Glutamatergic neuron (in vitro differentiated cells): ENCODE measurements around the gene TBRG4. TPM values are rescaled to one million over a fixed set of nuclear protein-coding genes. Genes with fewer than 3 reads are reported as not detected.

Experiments used
- DNase-seq: peaks from one replicate; pipeline ENCODE4 v3.0.0; 2022
- H3K27ac Mint-ChIP-seq: one replicate; pipeline ENCODE4 v1.8.0; 2020; ENCODE audit warnings: mild to moderate bottlenecking, mixed read lengths, inconsistent platforms; ENCODE audit not compliant: unreplicated experiment
- H3K27me3 Mint-ChIP-seq: one replicate; pipeline ENCODE4 v1.8.0; 2020; ENCODE audit warnings: mild to moderate bottlenecking, moderate library complexity, mixed read lengths, inconsistent platforms; ENCODE audit not compliant: unreplicated experiment
- H3K36me3 Mint-ChIP-seq: one replicate; pipeline ENCODE4 v1.8.0; 2020; ENCODE audit warnings: mild to moderate bottlenecking, mixed read lengths, inconsistent platforms; ENCODE audit not compliant: unreplicated experiment
- H3K4me1 Mint-ChIP-seq: one replicate; pipeline ENCODE4 v1.8.0; 2020; ENCODE audit warnings: mild to moderate bottlenecking, low read depth, mixed read lengths, inconsistent platforms; ENCODE audit not compliant: unreplicated experiment
- H3K4me3 Mint-ChIP-seq: one replicate; pipeline ENCODE4 v1.8.0; 2020; ENCODE audit warnings: mild to moderate bottlenecking, mixed read lengths, inconsistent platforms; ENCODE audit not compliant: unreplicated experiment
- H3K9me3 Mint-ChIP-seq: one replicate; pipeline ENCODE4 v1.8.0; 2020; ENCODE audit warnings: mild to moderate bottlenecking, moderate library complexity, mixed read lengths, inconsistent platforms; ENCODE audit not compliant: unreplicated experiment
- total RNA-seq: library from RNA; stranded (reverse); fragmentation: NEBNext Ultra II Directional; extraction: Animal tissue kit (Norgen Biotek cat#: 25700); gene quantifications from one replicate; pipeline ENCODE4 v1.2.1, GENCODE V29; 2021; ENCODE audit not compliant: unreplicated experiment
- TF ChIP-seq, protein P1 (sequence below): fragments of 200-600 bp; sonication (generic); IDR thresholded peaks from one replicate; pipeline ENCODE4 v1.5.0; 2021; ENCODE audit not compliant: partially characterized antibody, unreplicated experiment

Gene TBRG4
- total RNA-seq, 1 donor from 2014 or later, result 90.1 TPM

DNA sequence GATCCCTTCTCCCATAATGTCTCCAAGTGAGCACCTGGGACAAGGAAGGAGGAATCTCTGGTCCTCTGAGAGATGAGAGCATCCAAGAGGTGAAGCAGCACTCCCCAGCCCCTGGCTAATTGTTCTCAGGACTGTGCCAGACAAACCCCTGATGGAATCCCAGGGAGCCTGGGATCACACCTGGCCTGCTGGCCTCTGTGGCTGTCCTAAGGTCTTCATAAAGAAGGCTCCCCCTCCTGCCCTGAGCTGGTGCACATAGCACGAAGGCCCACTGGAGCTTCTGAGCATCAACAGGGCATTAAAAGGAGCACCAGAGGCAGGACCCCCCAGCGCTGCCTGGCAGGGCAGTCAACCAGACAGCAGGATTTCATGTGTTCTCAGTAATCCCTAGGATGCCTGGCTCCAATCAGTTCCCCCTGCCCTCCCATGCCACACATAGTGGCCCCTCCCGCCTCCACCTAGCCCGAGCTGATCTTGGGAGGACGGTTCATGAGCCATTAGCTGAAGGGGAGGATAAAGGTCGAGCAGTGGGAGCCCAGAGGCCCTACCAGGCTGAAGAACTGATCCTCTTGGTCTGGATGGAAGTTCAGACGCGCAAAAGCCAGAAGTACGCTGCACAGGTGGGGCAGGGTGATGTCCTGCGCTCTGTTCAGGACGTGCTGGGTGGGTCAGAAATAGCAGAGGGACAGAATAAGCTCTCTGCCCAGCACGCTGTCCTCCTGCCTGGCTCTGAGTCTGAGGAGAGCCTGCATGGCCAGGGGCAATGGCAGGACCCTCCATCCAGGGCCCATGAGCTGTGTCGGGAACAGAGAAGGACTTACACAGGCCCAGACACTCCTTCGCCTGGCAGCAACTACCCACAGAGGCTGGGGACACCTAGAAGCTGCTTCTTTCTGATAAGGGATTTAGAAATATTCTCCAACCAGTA, 8.4 kb downstream of the TBRG4 start:
- TF ChIP-seq, protein P1, sequence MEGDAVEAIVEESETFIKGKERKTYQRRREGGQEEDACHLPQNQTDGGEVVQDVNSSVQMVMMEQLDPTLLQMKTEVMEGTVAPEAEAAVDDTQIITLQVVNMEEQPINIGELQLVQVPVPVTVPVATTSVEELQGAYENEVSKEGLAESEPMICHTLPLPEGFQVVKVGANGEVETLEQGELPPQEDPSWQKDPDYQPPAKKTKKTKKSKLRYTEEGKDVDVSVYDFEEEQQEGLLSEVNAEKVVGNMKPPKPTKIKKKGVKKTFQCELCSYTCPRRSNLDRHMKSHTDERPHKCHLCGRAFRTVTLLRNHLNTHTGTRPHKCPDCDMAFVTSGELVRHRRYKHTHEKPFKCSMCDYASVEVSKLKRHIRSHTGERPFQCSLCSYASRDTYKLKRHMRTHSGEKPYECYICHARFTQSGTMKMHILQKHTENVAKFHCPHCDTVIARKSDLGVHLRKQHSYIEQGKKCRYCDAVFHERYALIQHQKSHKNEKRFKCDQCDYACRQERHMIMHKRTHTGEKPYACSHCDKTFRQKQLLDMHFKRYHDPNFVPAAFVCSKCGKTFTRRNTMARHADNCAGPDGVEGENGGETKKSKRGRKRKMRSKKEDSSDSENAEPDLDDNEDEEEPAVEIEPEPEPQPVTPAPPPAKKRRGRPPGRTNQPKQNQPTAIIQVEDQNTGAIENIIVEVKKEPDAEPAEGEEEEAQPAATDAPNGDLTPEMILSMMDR, result no peak
- Mint-ChIP-seq H3K27ac (peak overlapping the region; percentile 48), H3K27me3 (no peaks in the 10 kb centered on the region), H3K4me1 (no peaks in the 10 kb centered on the region), H3K4me3 (no peak overlapping the region), H3K9me3 (peaks cover 3% of the 10 kb centered on the region), H3K36me3 (no peaks in the 10 kb centered on the region)
- no peak for DNase-seq

DNA sequence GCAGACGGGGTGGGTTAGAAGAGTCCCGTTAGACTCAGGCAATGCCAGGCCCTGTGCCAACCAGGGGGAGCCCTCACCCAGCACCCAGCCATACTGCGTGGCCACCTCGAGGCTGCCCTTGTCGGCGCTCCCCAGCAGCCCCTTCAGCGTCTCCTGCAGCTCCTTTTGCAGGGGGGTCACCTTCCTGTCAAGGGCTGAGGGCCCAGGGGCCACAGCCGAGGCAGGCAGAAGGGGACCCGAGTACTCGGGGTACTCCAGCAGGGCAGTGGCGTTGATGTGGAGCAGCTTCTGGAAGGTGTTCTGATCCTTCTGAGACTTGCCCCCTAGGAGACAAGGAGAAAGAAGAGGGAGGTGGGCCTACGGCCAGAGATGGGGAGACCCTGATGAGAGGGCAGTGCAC, 9.7 kb downstream of the TBRG4 start:
- Mint-ChIP-seq H3K27me3 (no peaks in the 10 kb centered on the region), H3K4me1 (peaks cover 2% of the 10 kb centered on the region), H3K36me3 (no peaks in the 10 kb centered on the region), H3K9me3 (peaks cover 3% of the 10 kb centered on the region), H3K27ac (no peak overlapping the region), H3K4me3 (no peak overlapping the region)
- no peak for DNase-seq
- TF ChIP-seq, protein P1, result no peak

DNA sequence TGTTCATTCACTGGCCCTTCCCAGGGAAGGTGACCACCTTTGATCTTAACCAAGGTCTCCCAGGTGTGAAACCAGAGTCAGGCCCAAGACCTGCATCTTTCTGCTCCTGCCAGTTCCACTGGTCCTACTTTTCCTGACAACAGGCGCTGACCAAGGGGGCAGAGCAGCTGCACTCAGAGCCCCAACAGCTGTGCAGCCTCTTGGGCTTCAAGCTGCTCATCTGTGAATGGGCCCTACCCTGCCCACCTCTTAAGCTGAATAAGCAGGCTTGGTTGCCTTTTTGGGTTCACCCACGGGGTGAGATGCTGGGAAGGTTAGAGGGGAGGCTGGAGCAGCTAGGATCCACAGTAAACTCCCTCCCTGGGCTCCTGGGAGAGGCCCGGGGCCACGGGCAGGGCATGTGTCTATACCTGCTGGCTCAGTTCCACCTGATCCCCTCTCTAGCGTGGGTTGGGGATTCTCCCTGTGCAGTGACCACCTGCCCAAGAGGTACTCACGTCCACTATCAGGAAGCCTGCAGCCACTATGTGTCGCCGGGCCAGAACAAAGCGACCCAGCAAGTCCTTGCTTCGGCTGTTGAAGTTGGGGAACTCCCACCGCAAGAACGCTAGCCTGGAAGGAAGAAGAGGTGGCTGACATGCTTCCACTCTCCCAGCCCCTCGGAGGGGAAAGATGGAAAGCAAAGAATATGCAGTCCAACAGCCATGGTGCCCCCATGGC, 10.6 kb downstream of the TBRG4 start:
- DNase-seq, result no peak
- TF ChIP-seq, protein P1, result no peak
- no peaks in the 10 kb centered on the region for H3K36me3 Mint-ChIP-seq
- H3K4me1 Mint-ChIP-seq, result peaks cover 2% of the 10 kb centered on the region
- H3K9me3 Mint-ChIP-seq, result peaks cover 3% of the 10 kb centered on the region
- no peak overlapping the region for H3K27ac Mint-ChIP-seq
- H3K27me3 Mint-ChIP-seq, result no peaks in the 10 kb centered on the region
- no peak overlapping the region for H3K4me3 Mint-ChIP-seq

DNA sequence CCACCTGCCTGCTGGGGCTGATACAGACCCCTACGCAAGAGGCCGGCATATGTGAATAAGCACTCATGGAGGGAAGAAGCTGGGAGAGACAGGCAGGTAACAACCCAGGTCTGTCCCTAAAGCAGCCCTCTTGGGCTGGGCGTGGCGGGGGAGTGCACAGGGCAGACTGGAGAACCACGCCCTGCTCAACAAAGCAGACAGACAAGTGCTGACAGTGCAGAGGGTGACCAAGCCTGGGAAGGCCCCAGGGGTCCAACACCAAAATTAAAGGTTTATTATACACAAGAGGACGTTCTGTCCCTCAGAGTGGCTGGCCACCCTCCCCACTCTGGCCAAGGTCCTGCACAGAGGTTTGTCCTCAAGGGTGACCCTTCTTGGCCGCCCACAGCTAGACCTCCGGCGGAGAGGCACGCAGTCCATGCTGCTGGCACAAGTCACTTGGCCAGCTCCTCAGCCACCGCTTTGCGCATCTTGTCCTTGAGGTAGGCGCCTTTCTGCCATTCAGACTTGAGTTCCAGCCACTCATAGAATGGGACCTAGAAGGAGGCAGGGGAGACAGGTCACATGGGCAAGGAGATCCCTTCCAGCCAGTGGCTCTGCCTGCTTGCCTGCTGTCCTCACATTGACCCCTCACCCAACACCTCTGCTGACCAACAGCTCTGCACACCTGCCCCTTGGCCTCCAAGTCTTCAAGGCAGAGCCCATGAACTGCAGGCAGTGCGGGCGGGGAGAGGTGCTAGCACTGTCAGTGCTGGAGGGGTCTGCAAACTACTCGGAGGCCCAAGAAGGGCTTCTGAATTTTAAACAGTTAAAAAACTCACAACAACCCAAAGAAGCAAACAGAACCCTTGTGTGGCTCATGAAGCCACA, 11.4 kb downstream of the TBRG4 start:
- Mint-ChIP-seq H3K27me3 (no peaks in the 10 kb centered on the region), H3K4me3 (no peak overlapping the region), H3K9me3 (peaks cover 3% of the 10 kb centered on the region), H3K4me1 (peaks cover 2% of the 10 kb centered on the region), H3K27ac (no peak overlapping the region), H3K36me3 (no peaks in the 10 kb centered on the region)
- DNase-seq, result no peak
- TF ChIP-seq, protein P1, result no peak
